NCI-H1105 treated with DMSO at 0.1 percent for 48 hours (cell line): ENCODE measurements around the gene KRT8.
"Not testable (repeated sequence)": the region's sequence is repeated elsewhere in the genome, so short reads cannot be mapped to it uniquely, and the experiment has no call there.

Experiments
- DNase-seq: peaks from one replicate; lab custom pipeline; 2025; lab: John Stamatoyannopoulos, UW

The KRT8 gene

DNA sequence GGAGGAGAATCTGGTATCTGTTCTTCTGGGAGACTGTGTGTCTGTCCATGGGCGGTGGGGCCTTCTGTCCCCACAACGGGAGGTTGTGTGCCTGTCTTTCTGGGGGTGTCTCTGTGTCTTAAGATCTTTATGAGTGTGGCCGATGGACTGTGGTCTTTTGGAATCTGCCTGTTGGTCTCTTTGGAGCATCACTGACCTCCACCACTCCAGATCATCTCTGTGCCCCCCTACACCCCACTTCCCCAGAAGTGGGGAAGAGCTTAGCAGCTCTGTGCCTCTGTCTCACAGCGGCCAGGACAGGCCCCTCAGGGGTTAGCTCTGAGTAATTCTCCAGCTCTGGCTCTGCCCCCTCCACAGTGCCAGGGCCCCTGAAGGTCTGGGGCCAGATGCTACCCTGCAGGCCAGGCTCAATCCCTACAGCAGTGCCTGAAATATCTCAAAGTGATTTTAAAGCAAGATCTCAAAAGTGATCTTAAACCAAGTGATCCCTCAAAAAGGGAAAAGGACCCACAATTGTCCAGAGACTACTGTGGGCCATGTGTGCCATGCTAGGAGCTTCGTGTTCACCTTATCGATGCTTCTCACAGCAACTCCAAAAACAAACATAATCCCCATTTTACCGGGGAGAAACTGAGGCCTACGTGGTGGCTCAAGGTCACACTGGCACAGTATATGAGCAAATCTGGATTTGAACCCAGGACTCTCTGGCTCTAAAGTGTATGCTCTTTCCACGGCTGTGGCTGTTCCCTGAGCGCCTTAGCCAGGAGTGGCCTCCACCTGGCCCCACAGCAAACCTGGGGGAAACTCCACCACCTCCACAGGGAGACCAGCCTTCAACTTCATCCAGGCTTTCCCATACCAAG is 30.1 kb downstream of the KRT8 start:
- no peak for DNase-seq

DNA sequence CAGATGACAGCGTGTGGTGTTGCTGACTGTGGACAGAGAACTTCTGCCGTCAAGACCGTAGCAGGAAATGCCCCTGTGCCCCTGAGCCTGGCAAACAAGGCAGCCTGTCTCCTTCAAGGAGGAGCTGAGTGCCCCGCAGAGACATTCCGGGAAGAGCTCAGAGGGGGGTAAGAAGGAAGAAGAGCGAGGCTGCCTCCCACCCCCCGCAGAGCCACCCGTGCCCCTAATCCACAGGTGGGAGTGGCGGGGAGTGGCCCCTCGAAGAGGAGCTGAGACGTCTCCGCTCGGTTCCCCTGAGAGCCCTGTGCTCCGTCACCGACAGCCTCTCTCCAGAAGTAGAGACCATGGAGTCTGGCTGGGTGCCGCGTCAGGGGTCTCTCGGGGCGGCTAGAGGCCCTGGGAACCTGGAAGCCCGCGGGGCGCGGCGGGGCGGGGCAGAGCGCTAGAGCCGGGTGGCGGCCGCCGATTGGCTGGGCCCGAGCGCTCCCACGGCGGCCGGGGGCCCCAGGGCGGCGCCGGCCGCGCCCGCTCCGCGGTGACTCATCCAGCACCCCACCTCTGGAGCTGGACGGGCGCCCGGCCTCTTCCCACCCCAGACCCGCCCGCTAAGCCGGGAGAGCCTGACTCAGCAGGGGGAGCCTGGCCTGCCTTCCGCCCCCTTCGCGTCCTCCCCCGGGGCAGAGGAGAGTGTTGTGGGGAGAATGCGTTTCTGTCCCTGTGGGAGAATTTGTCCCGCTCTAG is 30.9 kb downstream of the KRT8 start:
- peak; percentile 16 for DNase-seq

DNA sequence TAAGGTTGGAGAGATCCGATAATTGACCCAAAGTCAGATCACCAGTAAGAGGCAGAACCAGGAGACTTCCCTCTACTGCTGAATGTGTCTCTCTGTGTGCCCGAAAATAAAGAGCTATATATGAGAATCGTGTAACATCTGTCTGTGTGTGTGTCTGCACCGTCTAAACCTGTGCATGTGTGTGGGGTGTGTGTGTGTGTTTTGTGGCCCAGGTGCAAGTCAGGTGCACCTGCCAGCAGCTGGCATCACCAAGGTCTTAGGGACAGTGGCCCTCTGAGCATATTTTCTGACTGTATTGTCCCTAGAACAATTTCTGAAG is 31.4 kb downstream of the KRT8 start:
- no peak for DNase-seq

DNA sequence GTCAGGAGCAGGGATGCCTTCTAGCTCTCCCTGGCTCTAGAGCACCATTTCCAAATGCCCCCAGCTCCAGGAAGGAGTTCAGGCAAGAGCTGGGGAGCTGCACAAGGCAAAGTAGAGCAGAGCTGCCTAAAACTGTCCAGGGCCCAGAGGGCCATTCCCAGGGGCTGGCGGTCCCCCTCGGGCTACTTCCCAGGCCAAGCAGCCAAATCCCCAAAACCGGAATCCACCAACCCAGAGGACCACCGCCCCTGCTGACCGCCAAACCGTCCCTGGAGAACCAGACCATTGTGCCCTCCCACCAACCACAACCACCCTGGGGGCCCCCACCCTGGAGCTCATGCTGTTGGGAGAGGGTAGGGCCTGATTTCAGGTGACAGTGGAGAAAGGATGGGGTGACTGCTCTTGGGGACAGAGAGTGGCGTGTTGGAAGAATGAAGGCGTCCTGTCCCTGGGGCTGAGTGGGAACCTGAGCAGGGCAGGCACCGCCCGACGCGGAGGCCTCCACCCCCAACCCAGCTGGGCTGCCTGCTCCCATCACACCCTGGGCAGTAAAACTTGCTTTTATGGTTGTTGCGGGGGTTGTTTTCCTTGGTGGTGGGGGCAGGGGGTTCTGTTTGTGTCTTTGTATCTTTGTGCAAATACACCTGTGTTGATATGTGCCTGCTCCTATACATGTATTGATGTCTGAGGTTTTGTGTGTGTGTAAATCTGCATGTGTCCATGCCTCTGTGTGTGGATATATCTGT is 32.1 kb downstream of the KRT8 start:
- DNase-seq: no peak

DNA sequence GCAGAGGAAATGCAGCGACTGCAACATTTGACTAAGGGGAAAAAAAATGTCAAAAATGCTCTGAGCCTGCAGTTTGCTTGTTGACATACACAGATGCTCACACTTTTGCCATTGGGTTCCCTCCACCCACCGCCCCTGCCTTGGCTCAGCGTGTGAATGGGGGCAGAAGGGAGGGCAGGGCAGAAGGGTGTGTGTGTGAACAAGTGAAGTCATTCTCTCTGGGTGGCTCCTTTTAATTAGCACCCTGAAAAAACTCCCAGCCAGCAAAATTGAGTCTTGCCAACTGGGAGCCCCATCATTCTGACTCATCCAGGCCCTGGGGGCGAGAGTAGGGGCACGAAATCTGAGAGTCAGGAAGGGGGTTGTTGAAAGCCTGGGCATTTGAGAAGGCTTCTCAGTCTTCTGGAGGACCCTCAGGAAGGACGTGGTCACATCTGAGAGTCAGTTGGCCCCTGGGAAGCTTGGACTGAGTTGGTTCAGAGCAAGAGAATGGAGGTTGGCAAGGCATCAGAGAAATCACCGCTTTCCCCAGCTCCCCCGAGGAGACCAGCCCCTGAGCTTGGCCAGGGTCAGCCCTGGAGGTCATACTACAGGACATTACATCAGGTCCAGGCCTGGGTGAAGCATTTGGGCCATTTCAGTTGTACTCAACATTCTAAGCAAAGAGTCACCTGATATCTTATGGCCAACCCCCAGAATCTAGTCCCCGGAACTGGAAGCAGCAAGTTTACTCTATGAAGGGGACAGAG is 33.4 kb downstream of the KRT8 start:
- no peak for DNase-seq

DNA sequence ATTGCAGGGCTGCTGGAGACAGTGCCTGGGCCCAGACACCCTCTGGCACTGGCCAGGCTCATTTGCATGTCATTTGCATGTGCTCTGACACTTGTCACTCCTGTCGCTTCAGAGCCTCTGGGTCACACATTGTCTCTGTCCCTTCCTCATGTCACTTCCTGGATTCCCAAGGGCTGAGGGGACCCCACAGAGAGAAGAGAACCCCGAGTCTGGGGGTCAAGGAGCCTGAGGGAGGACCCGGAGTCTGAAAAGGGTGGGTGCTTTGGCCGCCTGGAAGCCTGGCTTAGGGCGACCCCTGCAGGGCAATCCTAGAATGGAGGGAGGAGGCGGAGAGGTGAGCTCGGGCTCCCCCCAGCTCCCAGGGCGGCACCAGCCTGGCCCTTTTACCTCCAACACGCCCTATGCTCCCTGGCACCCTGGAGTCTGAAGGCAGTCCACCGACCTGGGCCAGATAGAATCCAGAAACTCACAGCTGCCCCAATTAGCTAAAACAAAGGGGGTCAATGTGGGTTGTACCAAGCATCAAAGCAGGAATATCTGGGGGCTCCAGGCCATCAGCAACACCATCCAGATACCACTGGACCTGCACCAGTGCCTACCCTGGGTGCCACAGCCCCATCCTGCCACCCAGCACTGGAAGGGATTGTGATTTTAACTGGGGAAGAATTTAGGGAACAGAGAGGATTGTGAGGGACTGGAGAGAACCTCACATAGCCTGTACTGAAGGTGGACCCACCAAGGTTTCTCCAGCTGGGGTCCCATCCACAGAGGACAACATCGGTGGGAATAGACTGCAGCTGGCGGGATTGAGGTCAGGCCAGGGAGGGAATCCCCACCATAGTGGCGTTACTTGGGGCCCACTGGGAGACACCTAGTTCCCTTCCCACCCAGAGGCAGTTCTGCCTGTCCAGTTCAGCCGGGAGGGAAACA is 34.2 kb downstream of the KRT8 start:
- DNase-seq: no peak

DNA sequence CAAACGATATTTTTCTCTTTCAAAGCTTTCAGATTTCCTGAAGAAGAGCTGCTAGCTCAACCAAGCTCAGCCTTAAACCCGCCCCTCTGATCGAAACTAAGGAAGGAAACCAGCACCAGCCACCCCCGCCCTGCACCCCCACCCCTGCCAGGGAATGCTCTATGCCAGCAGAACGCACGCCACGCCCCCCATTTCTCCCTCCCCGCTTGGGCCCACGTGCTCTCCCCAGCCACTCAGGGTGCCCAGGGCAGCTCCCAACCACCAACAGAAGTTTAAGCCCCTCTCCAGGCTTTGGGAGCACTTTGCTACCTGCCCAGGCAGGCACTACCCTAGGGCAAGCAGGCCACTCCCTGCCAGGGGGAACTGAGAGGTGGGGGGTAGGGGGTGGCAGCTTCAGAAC is 37.2 kb downstream of the KRT8 start:
- no peak for DNase-seq

DNA sequence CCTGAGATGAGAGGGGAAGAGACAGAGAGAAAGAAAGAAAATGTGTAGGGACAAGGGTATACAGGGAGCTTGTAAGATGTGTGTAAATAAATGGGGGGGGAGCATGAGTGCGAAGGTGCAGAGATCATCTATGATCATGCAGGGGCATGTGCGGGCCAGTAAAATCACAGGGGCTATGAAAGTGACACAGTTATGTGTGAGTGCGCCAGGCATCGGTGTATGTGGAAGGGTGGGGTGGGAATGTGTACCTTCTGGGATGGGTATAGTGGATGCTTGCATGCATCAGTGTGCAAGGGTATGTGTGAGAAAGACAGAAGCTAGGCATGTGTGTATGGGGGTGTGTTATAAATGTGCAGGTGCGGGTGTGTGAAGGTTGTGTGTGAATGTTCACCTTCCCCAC is 37.7 kb downstream of the KRT8 start:
- DNase-seq: no peak

DNA sequence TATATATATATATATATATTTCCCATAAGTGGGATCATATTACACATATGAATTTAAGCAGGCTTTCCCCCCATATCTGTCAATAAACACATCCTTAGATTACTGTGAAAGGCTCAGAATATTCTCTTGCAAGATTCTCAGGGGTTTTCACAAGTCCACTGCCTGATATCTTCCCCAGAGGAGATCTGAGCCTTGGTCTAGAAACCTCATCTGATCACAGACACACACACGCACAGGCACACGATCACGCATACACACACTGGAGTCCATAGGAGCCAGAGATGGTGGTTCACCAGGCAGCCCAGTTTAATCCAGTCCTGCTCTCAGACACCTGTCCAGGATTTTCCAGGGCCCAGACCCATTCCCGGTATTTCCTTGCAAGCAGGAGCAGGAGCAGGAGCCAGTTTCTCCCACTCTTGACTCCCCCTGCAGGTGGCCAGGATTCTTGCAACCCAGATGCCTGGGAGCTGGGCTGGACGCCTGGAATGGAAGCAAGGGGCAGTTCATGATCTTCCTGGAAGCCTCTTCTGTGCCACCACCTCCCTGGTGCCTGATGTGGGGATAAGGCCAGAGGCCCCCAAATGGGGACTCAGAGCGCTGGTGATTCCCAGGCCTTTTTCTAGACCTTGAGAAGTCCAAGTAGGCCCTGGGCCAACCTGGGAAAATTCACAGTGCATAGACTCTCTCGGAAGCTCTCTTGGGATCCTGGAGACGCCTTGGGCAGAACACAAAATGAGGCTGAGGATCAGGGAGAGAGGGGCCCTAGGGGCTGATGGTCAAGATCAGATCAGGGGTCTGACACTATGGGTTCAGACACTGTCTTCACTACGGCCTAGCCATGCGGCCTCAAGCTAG is 39.6 kb downstream of the KRT8 start:
- DNase-seq: peak; percentile 38

DNA sequence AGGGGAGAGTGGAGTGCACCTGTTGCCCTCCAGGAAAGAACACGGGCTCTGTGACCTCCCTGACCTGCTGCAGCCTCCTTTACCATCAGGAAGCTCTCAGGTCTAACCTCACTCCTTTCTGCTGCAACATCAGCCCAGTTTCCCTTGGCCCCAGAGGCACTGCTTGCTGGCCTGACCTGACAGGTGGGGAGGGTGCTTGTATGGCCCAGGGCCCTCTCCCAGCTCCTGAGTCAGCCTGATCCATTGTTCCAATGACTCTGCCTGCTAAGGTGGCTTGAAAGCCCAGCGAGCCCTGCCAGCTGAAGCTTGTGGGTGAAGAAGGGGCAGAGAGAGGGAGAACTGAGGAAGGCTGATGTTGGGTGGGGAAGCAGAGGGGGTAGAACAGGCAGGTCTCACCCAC is 42.9 kb downstream of the KRT8 start:
- DNase-seq: no peak

DNA sequence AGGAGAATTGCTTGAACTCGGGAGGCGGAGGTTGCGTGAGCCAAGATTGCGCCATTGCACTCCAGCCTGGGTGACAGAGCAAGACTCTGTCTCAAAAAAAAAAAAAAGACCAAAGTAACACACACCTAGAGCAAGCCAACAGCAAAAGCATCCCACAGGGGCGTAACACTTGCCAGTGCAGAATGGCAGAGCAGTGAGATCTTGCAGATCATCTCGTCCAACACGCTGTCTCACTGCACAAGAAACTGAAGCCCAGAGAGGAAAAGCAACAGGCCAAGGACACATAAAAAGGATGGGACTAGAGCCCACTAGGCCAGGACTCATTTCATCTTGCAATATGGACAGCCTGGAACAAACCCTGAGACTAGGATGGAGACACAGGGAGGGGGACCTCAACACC is 43.4 kb downstream of the KRT8 start:
- DNase-seq: no peak

DNA sequence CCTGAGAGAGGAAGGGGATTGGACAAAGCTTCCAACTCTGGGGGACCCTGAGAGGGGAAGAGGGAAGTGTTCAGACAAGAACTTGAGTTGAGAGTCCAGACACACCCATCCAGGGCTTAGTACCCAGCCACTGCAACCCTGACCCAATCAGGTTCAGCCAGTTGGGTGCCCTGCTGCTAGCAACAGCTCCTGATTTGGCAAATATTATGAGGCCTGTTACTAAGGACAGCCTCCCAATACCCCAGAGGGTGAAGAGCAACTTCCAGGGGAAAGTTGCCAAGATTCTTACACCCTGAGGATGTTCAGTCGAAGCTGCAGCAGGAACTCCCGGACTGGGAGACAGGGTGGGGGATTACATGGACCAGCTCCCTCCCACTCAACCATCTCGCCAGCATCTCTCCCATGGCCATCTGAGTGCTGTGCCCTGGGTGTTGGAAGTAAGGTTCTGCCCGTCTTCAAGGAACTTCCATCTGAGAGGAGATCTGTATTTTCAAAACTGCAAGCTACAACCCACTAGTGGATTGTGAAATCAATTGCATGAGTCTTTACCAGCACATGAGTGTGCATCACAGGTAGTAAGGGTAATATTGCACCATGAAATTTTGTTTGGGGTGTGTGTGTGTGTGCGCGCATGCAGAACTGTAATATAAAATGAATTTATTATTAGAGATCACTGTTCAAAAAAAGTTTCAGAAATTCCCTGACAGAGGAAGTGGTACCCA is 44.6 kb downstream of the KRT8 start:
- no peak for DNase-seq

DNA sequence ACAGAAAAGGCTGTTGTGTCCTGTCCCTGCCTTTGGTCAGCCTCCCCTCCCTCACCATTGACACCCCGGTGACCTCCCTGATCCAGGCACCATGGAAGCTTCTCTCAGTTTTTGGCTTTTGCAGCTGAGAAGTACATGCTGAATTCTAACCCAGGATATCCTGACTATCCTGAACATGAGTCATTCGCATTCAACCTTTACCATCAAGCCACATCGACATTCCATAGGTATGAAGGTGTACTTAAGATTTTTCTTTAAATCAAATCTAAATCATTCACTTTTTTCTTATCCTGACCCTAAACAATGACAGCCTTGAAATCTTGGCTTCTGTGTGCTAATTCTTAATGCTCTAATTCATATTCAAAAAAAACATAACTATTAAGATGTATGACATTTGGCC is 47.4 kb downstream of the KRT8 start:
- no peak for DNase-seq

DNA sequence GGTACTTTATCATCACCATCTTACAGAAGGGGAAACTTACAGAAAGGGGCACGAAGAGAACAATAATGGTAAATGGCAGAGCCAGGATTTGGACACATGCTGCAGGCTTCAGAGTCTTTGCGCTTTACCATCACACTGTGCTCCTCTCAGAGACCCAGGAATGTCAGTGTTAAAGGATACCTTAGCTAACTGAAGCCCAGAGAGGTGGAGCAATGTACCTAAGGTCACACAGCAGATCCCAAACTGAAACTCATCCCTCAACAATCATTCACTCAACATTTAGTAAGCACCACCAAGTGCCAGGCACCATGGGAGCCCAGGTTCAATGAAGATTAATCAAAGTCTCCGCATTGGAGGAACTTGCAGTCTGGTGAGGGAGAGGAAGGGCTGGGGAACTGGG is 48.1 kb downstream of the KRT8 start:
- no peak for DNase-seq

DNA sequence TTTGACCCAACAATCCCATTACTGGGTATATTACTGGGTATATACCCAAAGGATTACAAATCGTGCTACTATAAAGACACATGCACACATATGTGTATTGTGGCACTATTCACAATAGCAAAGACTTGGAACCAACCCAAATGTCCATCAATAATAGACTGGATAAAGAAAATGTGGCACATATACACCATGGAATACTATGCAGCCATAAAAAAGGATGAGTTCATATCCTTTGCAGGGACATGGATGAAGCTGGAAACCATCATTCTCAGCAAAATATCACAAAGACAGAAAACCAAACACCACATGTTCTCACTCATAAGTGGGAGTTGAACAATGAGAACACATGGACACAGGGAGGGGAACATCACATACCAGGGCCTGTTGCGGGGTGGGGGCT is 48.8 kb downstream of the KRT8 start:
- DNase-seq: not testable (repeated sequence)

DNA sequence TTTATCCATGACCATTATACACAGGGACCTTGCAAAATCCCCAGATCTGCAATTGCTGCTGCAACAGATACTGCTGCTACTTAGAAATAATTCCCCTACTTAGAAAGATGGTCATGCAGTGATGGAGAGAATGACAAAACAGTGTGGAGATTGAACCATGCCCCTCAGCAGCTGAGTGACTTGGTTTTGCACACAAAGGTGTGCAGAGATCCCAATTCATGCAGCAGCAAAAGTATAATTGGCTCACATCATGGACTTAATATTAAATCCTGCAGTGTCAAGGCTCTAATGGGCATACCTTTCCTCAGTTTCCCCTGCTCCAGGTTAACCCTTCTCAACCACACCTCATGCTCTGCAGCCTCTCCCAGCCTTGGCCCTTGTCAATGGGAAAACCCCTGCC is 53.1 kb downstream of the KRT8 start:
- no peak for DNase-seq

DNA sequence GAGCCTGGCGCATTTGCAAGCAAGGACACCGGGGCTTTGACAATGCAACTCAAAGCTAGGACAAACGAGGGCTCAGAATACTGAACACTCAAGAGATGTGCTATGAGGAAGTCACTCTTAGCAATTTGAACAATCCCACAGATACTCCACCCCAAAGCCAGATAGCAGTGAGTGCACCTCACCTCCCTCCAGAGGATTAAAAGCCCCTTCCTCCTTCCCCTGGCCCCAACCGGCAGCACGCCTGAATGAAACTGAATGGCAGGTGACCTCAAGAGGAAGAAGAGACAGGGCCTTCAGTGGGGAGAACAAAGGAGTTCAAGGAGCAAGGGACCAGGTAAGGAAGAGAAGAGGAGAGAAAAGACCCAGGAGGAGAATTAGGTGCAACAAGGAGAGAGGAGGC is 54.2 kb downstream of the KRT8 start:
- no peak for DNase-seq

DNA sequence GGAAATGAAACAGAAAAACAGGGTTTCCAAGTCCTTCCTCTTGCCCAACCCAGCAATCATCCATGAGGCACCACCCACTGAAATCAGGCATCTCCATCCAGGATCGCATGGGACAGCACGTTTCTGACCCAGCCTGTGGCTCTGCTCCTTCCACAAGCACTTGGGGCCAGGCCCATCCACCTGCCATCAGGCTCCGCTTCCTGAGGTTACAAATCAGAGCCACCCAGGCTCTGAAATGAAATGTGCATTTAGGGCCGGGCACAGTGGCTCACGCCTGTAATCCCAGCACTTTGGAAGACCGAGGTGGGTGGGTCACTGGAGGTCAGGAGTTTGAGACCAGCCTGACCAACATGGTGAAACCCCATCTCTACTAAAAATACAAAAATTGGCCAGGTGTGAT is 55.4 kb downstream of the KRT8 start:
- no peak for DNase-seq

DNA sequence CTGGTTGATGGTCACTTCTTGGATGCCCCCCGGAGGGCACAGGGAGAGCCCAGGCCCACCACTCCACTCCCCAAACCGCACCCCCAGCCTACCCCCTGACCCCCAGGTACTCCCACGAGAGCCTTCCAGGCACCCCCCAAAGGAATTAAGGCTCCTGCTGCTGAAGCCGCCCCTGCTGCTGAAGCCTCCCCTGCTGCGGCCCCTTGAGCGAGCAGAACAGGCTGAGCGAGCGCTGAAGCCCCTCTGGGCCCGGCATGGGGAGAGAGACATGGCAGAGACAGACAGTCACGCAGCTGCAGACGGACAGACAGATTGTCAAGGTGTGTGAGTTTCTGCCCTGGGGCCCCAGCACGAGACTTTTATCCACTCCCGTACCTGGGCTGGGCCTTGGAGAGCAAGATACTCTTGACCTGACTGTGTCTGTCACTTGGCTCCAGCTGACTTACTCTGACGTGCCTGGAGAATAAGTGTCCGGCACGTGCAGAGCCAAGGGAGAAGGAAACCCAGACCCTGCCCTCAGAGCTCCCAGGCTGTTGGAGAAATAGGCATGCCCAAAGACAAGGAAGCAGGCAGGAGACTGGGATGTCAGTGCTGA is 56.1 kb downstream of the KRT8 start, which contains the start of gene KRT78:
TSS of gene KRT78 (minus strand) at position 334 of the 595 bp plus-strand sequence. CDS start at position 270, 64 bp downstream.
- no peak for DNase-seq
